ENCODE results near the gene ICAM4. TPM values are rescaled to one million over a fixed set of nuclear protein-coding genes. Genes with fewer than 3 reads are reported as not detected.

Gene ICAM4
- total and polyA plus RNA-seq, 2 of the 13 experiments (the other 11 are each of a cell fraction or from before 2014, with no cell fraction given): 2.9 to 4.0 TPM

DNA sequence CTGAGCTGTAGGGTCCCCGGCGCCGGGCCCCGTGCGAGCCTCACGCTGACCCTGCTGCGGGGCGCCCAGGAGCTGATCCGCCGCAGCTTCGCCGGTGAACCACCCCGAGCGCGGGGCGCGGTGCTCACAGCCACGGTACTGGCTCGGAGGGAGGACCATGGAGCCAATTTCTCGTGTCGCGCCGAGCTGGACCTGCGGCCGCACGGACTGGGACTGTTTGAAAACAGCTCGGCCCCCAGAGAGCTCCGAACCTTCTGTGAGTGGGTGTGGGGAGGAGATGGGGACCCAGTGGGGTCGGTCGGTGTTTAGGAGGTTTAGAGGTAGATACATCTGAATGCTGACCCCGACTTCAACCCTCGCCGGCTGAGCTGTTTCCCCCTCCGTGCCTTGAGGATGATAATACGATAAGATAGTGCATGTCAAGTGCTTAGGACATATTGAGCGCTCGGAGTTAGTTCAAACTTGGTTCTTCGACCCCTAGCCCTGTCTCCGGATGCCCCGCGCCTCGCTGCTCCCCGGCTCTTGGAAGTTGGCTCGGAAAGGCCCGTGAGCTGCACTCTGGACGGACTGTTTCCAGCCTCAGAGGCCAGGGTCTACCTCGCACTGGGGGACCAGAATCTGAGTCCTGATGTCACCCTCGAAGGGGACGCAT is 4.9 kb downstream of the ICAM4 start (continued):
- 0 out of 2 replicates have a peak, but pooled peaks have one; percentile 34 for TF ChIP-seq ZNF589 (CRISPR knock-in tag; conservative IDR thresholded peaks at IDR 0.05)
- TF ChIP-seq EED (CRISPR knock-in tag; IDR thresholded peaks at IDR 0.05): no peak
- 0 out of 2 replicates have a peak, but pooled peaks have one; percentile 76 for TF ChIP-seq SP4 (CRISPR knock-in tag; IDR thresholded peaks at IDR 0.05)
- 0 out of 2 replicates have a peak, but pooled peaks have one; percentile 18 for TF ChIP-seq ZMYM2 (CRISPR knock-in tag; IDR thresholded peaks at IDR 0.05)
- 0 out of 2 replicates have a peak, but pooled peaks have one; percentile 7 for TF ChIP-seq NFKB2 (CRISPR knock-in tag; IDR thresholded peaks at IDR 0.05; ENCODE audit: borderline replicate concordance)
- TF ChIP-seq, protein P1, sequence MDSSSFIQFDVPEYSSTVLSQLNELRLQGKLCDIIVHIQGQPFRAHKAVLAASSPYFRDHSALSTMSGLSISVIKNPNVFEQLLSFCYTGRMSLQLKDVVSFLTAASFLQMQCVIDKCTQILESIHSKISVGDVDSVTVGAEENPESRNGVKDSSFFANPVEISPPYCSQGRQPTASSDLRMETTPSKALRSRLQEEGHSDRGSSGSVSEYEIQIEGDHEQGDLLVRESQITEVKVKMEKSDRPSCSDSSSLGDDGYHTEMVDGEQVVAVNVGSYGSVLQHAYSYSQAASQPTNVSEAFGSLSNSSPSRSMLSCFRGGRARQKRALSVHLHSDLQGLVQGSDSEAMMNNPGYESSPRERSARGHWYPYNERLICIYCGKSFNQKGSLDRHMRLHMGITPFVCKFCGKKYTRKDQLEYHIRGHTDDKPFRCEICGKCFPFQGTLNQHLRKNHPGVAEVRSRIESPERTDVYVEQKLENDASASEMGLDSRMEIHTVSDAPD (CRISPR knock-in tag; IDR thresholded peaks at IDR 0.05): no peak
- TF ChIP-seq TEAD2 (CRISPR knock-in tag; IDR thresholded peaks at IDR 0.05): no peak
- no peak for TF ChIP-seq KDM4B (CRISPR knock-in tag; IDR thresholded peaks at IDR 0.05)
- TF ChIP-seq RARA (CRISPR knock-in tag; IDR thresholded peaks at IDR 0.05): 0 out of 2 replicates have a peak, but pooled peaks have one; percentile 7
- TF ChIP-seq ZNF101 (CRISPR knock-in tag; IDR thresholded peaks at IDR 0.05; ENCODE audit: borderline replicate concordance, low read depth): no peak

DNA sequence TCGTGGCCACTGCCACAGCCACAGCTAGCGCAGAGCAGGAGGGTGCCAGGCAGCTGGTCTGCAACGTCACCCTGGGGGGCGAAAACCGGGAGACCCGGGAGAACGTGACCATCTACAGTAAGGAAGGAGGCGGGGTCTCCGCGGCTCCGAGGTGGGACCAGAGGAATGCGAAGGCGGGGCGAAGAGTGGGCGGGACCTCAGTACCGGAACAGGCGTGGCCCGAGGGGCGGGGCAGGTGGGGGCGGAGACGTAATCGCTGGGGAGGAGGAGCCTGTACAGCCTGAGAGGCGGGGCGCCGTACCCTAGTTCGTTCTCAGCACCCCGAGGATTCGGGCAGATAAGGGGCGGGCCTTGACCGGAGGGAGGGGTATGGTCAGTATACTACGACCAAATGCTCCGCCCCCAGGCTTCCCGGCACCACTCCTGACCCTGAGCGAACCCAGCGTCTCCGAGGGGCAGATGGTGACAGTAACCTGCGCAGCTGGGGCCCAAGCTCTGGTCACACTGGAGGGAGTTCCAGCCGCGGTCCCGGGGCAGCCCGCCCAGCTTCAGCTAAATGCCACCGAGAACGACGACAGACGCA is 5.5 kb downstream of the ICAM4 start:
- FAIRE-seq: no peak
- peaks cover 0 to 20% of the 10 kb centered on the region in 2 experiments; a peak in 3 of 5 replicates for H3K27me3 ChIP-seq (ENCODE audit: control insufficient read depth in 1 of 2, insufficient read depth in 2 of 2, low read length in 2 of 2)
- POLR2A ChIA-PET: interaction anchor here (4.1 to 7.3 kb wide), 2 partner anchors 20 to 42 kb away, joined by 55 to 149 read pairs; partner anchors contain the start of genes ICAM1 and RAVER1
- TF ChIP-seq, protein P2, sequence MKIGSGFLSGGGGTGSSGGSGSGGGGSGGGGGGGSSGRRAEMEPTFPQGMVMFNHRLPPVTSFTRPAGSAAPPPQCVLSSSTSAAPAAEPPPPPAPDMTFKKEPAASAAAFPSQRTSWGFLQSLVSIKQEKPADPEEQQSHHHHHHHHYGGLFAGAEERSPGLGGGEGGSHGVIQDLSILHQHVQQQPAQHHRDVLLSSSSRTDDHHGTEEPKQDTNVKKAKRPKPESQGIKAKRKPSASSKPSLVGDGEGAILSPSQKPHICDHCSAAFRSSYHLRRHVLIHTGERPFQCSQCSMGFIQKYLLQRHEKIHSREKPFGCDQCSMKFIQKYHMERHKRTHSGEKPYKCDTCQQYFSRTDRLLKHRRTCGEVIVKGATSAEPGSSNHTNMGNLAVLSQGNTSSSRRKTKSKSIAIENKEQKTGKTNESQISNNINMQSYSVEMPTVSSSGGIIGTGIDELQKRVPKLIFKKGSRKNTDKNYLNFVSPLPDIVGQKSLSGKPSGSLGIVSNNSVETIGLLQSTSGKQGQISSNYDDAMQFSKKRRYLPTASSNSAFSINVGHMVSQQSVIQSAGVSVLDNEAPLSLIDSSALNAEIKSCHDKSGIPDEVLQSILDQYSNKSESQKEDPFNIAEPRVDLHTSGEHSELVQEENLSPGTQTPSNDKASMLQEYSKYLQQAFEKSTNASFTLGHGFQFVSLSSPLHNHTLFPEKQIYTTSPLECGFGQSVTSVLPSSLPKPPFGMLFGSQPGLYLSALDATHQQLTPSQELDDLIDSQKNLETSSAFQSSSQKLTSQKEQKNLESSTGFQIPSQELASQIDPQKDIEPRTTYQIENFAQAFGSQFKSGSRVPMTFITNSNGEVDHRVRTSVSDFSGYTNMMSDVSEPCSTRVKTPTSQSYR (CRISPR knock-in tag; IDR thresholded peaks at IDR 0.05; ENCODE audit: borderline replicate concordance): no peak
- TF ChIP-seq CENPT (CRISPR knock-in tag; IDR thresholded peaks at IDR 0.05; ENCODE audit: low read depth) (no peak), MXI1 (IDR thresholded peaks at IDR 0.05; ENCODE audit: borderline replicate concordance, low read depth, low read length) (peak; percentile 45; the same call in 1 of the 3 replicates), ZNF589 (CRISPR knock-in tag; conservative IDR thresholded peaks at IDR 0.05) (0 out of 2 replicates have a peak, but pooled peaks have one; percentile 26)
- TF ChIP-seq, protein P3, sequence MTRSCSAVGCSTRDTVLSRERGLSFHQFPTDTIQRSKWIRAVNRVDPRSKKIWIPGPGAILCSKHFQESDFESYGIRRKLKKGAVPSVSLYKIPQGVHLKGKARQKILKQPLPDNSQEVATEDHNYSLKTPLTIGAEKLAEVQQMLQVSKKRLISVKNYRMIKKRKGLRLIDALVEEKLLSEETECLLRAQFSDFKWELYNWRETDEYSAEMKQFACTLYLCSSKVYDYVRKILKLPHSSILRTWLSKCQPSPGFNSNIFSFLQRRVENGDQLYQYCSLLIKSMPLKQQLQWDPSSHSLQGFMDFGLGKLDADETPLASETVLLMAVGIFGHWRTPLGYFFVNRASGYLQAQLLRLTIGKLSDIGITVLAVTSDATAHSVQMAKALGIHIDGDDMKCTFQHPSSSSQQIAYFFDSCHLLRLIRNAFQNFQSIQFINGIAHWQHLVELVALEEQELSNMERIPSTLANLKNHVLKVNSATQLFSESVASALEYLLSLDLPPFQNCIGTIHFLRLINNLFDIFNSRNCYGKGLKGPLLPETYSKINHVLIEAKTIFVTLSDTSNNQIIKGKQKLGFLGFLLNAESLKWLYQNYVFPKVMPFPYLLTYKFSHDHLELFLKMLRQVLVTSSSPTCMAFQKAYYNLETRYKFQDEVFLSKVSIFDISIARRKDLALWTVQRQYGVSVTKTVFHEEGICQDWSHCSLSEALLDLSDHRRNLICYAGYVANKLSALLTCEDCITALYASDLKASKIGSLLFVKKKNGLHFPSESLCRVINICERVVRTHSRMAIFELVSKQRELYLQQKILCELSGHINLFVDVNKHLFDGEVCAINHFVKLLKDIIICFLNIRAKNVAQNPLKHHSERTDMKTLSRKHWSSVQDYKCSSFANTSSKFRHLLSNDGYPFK (CRISPR knock-in tag; IDR thresholded peaks at IDR 0.05; ENCODE audit: borderline replicate concordance): no peak

More for the DNA sequence above, 5.5 kb downstream of the ICAM4 start:
- intact Hi-C loops (cut with micrococcal nuclease; ENCODE audit: unreplicated experiment): loop anchor here (2.0 kb wide), 1 partner anchor 41 kb away; the partner anchor contains the start of gene RAVER1
- 53% methylated on average over 33 of the region's 45 CpGs for WGBS (ENCODE audit: low lambda C conversion rate)
- no peaks in the 10 kb centered on the region for H3K36me3 ChIP-seq (replicated peaks in 1 of 2; ENCODE audit: control insufficient read depth in 1 of 2, insufficient read depth in 2 of 2, low read length in 2 of 2)
- no peaks in the 10 kb centered on the region for H3K79me2 ChIP-seq (ENCODE audit: insufficient read depth, low read length)
- peak overlapping the region; percentile 31; the same call in 1 of the 2 replicates for H3K9ac ChIP-seq (ENCODE audit: insufficient read depth, low read depth, low read length)
- peak overlapping the region; percentile 97 for H3K4me2 ChIP-seq (ENCODE audit: low read depth, low read length)
- in situ Hi-C loops (cut with HindIII; ENCODE audit: extremely low pct_ligation_motif_present, low pct_unique_long_range_greater_than_20kb): no loop called here
- no peak overlapping the region for H2AFZ ChIP-seq (ENCODE audit: low read length)
- peak overlapping the region; percentile 52 to 79 (median 62) for H3K4me3 ChIP-seq (replicated peaks in 1 of 3; ENCODE audit: insufficient read depth in 1 of 3, low read depth in 2 of 3, low read length in 3 of 3)
- H3K27ac ChIP-seq (ENCODE audit: extremely low read length, insufficient read depth, low read length): no peak overlapping the region
- H4K20me1 ChIP-seq (ENCODE audit: insufficient read depth, low read length): no peaks in the 10 kb centered on the region
- peaks cover 64% of the 10 kb centered on the region for H3K4me1 ChIP-seq (ENCODE audit: insufficient read depth, low read length)
- BruUV-seq (replicated peaks): no TSS peak
- ATAC-seq: peak; percentile 8
- peak; percentile 27 for DNase-seq (ENCODE audit: low spot score)
- H3K9me3 ChIP-seq (ENCODE audit: low read length): no peaks in the 10 kb centered on the region
- CTCF ChIA-PET (ENCODE audit: low intra/inter-chr PET ratio, low total read pairs): no interaction called here
